ENCODE data around the gene SLC25A4.

The SLC25A4 gene

GRCh38 chr4:185151296-185151695 lies 8.2 kb downstream of the SLC25A4 start:
- TF ChIP-seq CREB1 (IDR thresholded peaks at IDR 0.05; ENCODE audit: low read depth) (no peak), FOXM1 (IDR thresholded peaks at IDR 0.05; ENCODE audit: borderline replicate concordance, low read depth) (no peak), RAD21 (IDR thresholded peaks at IDR 0.05; ENCODE audit: low read depth) (no peak), CEBPB (IDR thresholded peaks at IDR 0.05) (no peak), TEAD4 (IDR thresholded peaks at IDR 0.05) (no peak), NFIC (IDR thresholded peaks at IDR 0.05) (no peak), TAF1 (IDR thresholded peaks at IDR 0.05; ENCODE audit: low read depth) (no peak), YY1 (IDR thresholded peaks at IDR 0.05; ENCODE audit: low read depth) (no peak), USF1 (IDR thresholded peaks at IDR 0.05) (no peak), TCF12 (IDR thresholded peaks at IDR 0.05; ENCODE audit: low read depth) (no peak), EGR1 (IDR thresholded peaks at IDR 0.05) (no peak), REST (IDR thresholded peaks at IDR 0.05; ENCODE audit: low read depth) (no peak), MAX (IDR thresholded peaks at IDR 0.05) (no peak), ZBTB7A (IDR thresholded peaks at IDR 0.05; ENCODE audit: low read depth) (no peak), EP300 (IDR thresholded peaks at IDR 0.05; ENCODE audit: borderline replicate concordance) (no peak)

GRCh38 chr4:185165605-185166063 lies 22.6 kb downstream of the SLC25A4 start:
- TF ChIP-seq ZBTB7A (IDR thresholded peaks at IDR 0.05; ENCODE audit: low read depth) (no peak), TCF12 (IDR thresholded peaks at IDR 0.05; ENCODE audit: low read depth) (no peak)

- TF ChIP-seq CEBPB (IDR thresholded peaks at IDR 0.05) (no peak), EGR1 (IDR thresholded peaks at IDR 0.05) (no peak), ZBTB7A (IDR thresholded peaks at IDR 0.05; ENCODE audit: low read depth) (no peak), RAD21 (IDR thresholded peaks at IDR 0.05; ENCODE audit: low read depth) (no peak), USF1 (IDR thresholded peaks at IDR 0.05) (no peak), TEAD4 (IDR thresholded peaks at IDR 0.05) (no peak), TCF12 (IDR thresholded peaks at IDR 0.05; ENCODE audit: low read depth) (no peak), TAF1 (IDR thresholded peaks at IDR 0.05; ENCODE audit: low read depth) (no peak), EP300 (IDR thresholded peaks at IDR 0.05; ENCODE audit: borderline replicate concordance) (no peak), MAX (IDR thresholded peaks at IDR 0.05) (no peak), NFIC (IDR thresholded peaks at IDR 0.05) (no peak), FOXM1 (IDR thresholded peaks at IDR 0.05; ENCODE audit: borderline replicate concordance, low read depth) (no peak), CREB1 (IDR thresholded peaks at IDR 0.05; ENCODE audit: low read depth) (no peak)
Observed at GRCh38 chr4:185167234-185167633, 24.2 kb downstream of the SLC25A4 start.

- no peak for TF ChIP-seq MAX (IDR thresholded peaks at IDR 0.05)
- no peak for TF ChIP-seq TEAD4 (IDR thresholded peaks at IDR 0.05)
- no peak for TF ChIP-seq NFIC (IDR thresholded peaks at IDR 0.05)
- TF ChIP-seq REST (IDR thresholded peaks at IDR 0.05; ENCODE audit: low read depth): no peak
- no peak for TF ChIP-seq CEBPB (IDR thresholded peaks at IDR 0.05)
- TF ChIP-seq EGR1 (IDR thresholded peaks at IDR 0.05): no peak
- no peak for TF ChIP-seq ZBTB7A (IDR thresholded peaks at IDR 0.05; ENCODE audit: low read depth)
- TF ChIP-seq CREB1 (IDR thresholded peaks at IDR 0.05; ENCODE audit: low read depth): no peak
- TF ChIP-seq FOXM1 (IDR thresholded peaks at IDR 0.05; ENCODE audit: borderline replicate concordance, low read depth): no peak
- TF ChIP-seq YY1 (IDR thresholded peaks at IDR 0.05; ENCODE audit: low read depth): no peak
- no peak for TF ChIP-seq TAF1 (IDR thresholded peaks at IDR 0.05; ENCODE audit: low read depth)
- no peak for TF ChIP-seq TCF12 (IDR thresholded peaks at IDR 0.05; ENCODE audit: low read depth)
- TF ChIP-seq RAD21 (IDR thresholded peaks at IDR 0.05; ENCODE audit: low read depth): no peak
- TF ChIP-seq USF1 (IDR thresholded peaks at IDR 0.05): no peak
- TF ChIP-seq EP300 (IDR thresholded peaks at IDR 0.05; ENCODE audit: borderline replicate concordance): no peak
Observed at GRCh38 chr4:185171373-185172071, 28.5 kb downstream of the SLC25A4 start.

GRCh38 chr4:185179488-185179887 lies 36.4 kb downstream of the SLC25A4 start:
- TF ChIP-seq RAD21 (IDR thresholded peaks at IDR 0.05; ENCODE audit: low read depth) (no peak), EGR1 (IDR thresholded peaks at IDR 0.05) (no peak), CEBPB (IDR thresholded peaks at IDR 0.05) (no peak), CREB1 (IDR thresholded peaks at IDR 0.05; ENCODE audit: low read depth) (no peak), YY1 (IDR thresholded peaks at IDR 0.05; ENCODE audit: low read depth) (no peak), NFIC (IDR thresholded peaks at IDR 0.05) (no peak), MAX (IDR thresholded peaks at IDR 0.05) (no peak), REST (IDR thresholded peaks at IDR 0.05; ENCODE audit: low read depth) (no peak), TAF1 (IDR thresholded peaks at IDR 0.05; ENCODE audit: low read depth) (no peak)
